BLaER1 treated with 17β-estradiol and CSF1 and Interleukin-3, amounts not matched to agents 10 nM and 100 nM (cell line): ENCODE measurements around the gene APOBEC4.
A peak's percentile ranks its signal among the peaks of the same experiment; 100 is the strongest.

Experiments
- H3K27ac ChIP-seq, 11 experiments: shearing (Covaris generic); formaldehyde crosslinking; 2 replicates each; pipeline ENCODE4 v1.8.1; 2022
- H3K27me3 ChIP-seq, 11 experiments: shearing (Covaris generic); formaldehyde crosslinking; 2 replicates each; pipeline ENCODE4 v1.8.1; 2022
- H3K36me3 ChIP-seq, 11 experiments: shearing (Covaris generic); formaldehyde crosslinking; 2 replicates each; pipeline ENCODE4 v1.8.1; 2022
- H3K4me1 ChIP-seq, 10 experiments: shearing (Covaris generic); formaldehyde crosslinking; 2 replicates each; pipeline ENCODE4 v1.8.1; 2022
- H3K4me2 ChIP-seq, 11 experiments: shearing (Covaris generic); formaldehyde crosslinking; 2 replicates each; pipeline ENCODE4 v1.8.1; 2022
- H3K4me3 ChIP-seq, 10 experiments: shearing (Covaris generic); formaldehyde crosslinking; 2 replicates each; pipeline ENCODE4 v1.8.1; 2022
- H3K9ac ChIP-seq, 11 experiments: shearing (Covaris generic); formaldehyde crosslinking; 2 replicates each; pipeline ENCODE4 v1.8.1; 2022
- H3K9me3 ChIP-seq, 11 experiments: shearing (Covaris generic); formaldehyde crosslinking; replicated peaks in 1 of 11; 2 replicates each; pipeline ENCODE4 v1.8.1; 2022
- H4K20me1 ChIP-seq, 11 experiments: shearing (Covaris generic); formaldehyde crosslinking; 2 replicates each; pipeline ENCODE4 v1.8.1; 2022
- Cebpa-rat ChIP-seq, 11 experiments: shearing (Covaris generic); IDR thresholded peaks; 2 replicates each; pipeline ENCODE4 v1.8.1; 2022

APOBEC4 gene

GRCh38 chr1:183640193-183640592 is 12.9 kb downstream of the APOBEC4 start:
- no peak overlapping the region for H3K27ac ChIP-seq
- H3K27me3 ChIP-seq, result no peaks in the 10 kb centered on the region
- no peak overlapping the region for H3K4me3 ChIP-seq
- no peaks in the 10 kb centered on the region for H3K36me3 ChIP-seq
- peaks cover 9 to 13% (median 11%) of the 10 kb centered on the region in 10 experiments; a peak in 18 of 20 replicates for H3K4me1 ChIP-seq
- H4K20me1 ChIP-seq, result peaks cover 0 to under 1% (median 0%) of the 10 kb centered on the region in 11 experiments; a peak in 1 of 22 replicates
- H3K9ac ChIP-seq, result no peak overlapping the region
- H3K9me3 ChIP-seq, result no peaks in the 10 kb centered on the region
- no peak overlapping the region for H3K4me2 ChIP-seq
- no peak for TF ChIP-seq Cebpa-rat (IDR thresholded peaks at IDR 0.05)

- H4K20me1 ChIP-seq, result peaks cover 0 to 14% (median 6%) of the 10 kb centered on the region in 11 experiments; a peak in 11 of 22 replicates
- H3K4me1 ChIP-seq, result peaks cover 9 to 18% (median 13%) of the 10 kb centered on the region in 10 experiments; a peak in 19 of 20 replicates
- H3K4me3 ChIP-seq, result no peak overlapping the region
- no peaks in the 10 kb centered on the region for H3K36me3 ChIP-seq
- no peak overlapping the region for H3K4me2 ChIP-seq
- H3K9ac ChIP-seq, result no peak overlapping the region
- no peaks in the 10 kb centered on the region for H3K9me3 ChIP-seq
- TF ChIP-seq Cebpa-rat (IDR thresholded peaks at IDR 0.05), result no peak
- no peaks in the 10 kb centered on the region for H3K27me3 ChIP-seq
- no peak overlapping the region for H3K27ac ChIP-seq
Observed at GRCh38 chr1:183638649-183639387, 14.3 kb downstream of the APOBEC4 start.

GRCh38 chr1:183636783-183637182 is 16.3 kb downstream of the APOBEC4 start:
- Histone ChIP-seq H3K4me3 (peak overlapping the region in 7 of 10 experiments; percentile 92 to 99 (median 96); a peak in 13 of 20 replicates), H3K4me2 (peak overlapping the region; percentile 84 to 96 (median 91)), H3K27me3 (no peaks in the 10 kb centered on the region), H3K36me3 (peaks cover 4 to 17% (median 14%) of the 10 kb centered on the region in 11 experiments; a peak in 16 of 22 replicates), H4K20me1 (peaks cover 13 to 34% (median 26%) of the 10 kb centered on the region in 11 experiments; a peak in 20 of 22 replicates), H3K9me3 (no peaks in the 10 kb centered on the region), H3K27ac (no peak overlapping the region), H3K4me1 (peaks cover 13 to 38% (median 30%) of the 10 kb centered on the region in 10 experiments), H3K9ac (peak overlapping the region in 2 of 11 experiments; percentile 95 to 96; a peak in 2 of 22 replicates)
- TF ChIP-seq Cebpa-rat (IDR thresholded peaks at IDR 0.05), result no peak

GRCh38 chr1:183636334-183636682 is 16.8 kb downstream of the APOBEC4 start:
- peak overlapping the region in 10 of 11 experiments; percentile 45 to 97 (median 92); a peak in 20 of 22 replicates for H3K9ac ChIP-seq
- TF ChIP-seq Cebpa-rat (IDR thresholded peaks at IDR 0.05), result no peak
- no peaks in the 10 kb centered on the region for H3K27me3 ChIP-seq

GRCh38 chr1:183635606-183636333 is 17.3 kb downstream of the APOBEC4 start, which contains the start of gene ARPC5:
ARPC5 (minus strand) TSS chr1:183635783; CDS start chr1:183635659, 124 bp downstream.
- H3K27ac ChIP-seq, result peak within 1 kb of the TSS; percentile 83 to 98 (median 90)
- peaks cover 21 to 44% (median 35%) of the 10 kb centered on the region in 11 experiments; a peak in 21 of 22 replicates for H4K20me1 ChIP-seq
- no peak for TF ChIP-seq Cebpa-rat (IDR thresholded peaks at IDR 0.05)
- H3K36me3 ChIP-seq, result peaks cover 14 to 27% (median 24%) of the 10 kb centered on the region in 11 experiments
- H3K9ac ChIP-seq, result peak within 1 kb of the TSS; percentile 89 to 99 (median 95)
- H3K4me2 ChIP-seq, result peak within 1 kb of the TSS; percentile 86 to 99 (median 95)
- H3K4me1 ChIP-seq, result peaks cover 13 to 44% (median 36%) of the 10 kb centered on the region in 10 experiments
- H3K27me3 ChIP-seq, result no peaks in the 10 kb centered on the region
- no peaks in the 10 kb centered on the region for H3K9me3 ChIP-seq
- H3K4me3 ChIP-seq, result peak within 1 kb of the TSS; percentile 82 to 99 (median 95)

More at GRCh38 chr1:183636334-183636682, 16.8 kb downstream of the APOBEC4 start:
- Histone ChIP-seq H3K36me3 (peaks cover 9 to 22% (median 19%) of the 10 kb centered on the region in 11 experiments; a peak in 21 of 22 replicates), H4K20me1 (peaks cover 16 to 39% (median 30%) of the 10 kb centered on the region in 11 experiments; a peak in 21 of 22 replicates), H3K4me3 (peak overlapping the region; percentile 82 to 99 (median 95)), H3K27ac (peak overlapping the region in 4 of 11 experiments; percentile 5 to 96 (median 92); a peak in 4 of 22 replicates), H3K4me2 (peak overlapping the region; percentile 84 to 96 (median 91)), H3K9me3 (no peaks in the 10 kb centered on the region), H3K4me1 (peaks cover 13 to 41% (median 34%) of the 10 kb centered on the region in 10 experiments)

GRCh38 chr1:183635099-183635605 is 18.0 kb downstream of the APOBEC4 start:
- Histone ChIP-seq H3K4me1 (peaks cover 13 to 44% (median 39%) of the 10 kb centered on the region in 10 experiments), H3K27me3 (no peaks in the 10 kb centered on the region), H3K9me3 (no peaks in the 10 kb centered on the region), H3K27ac (peak overlapping the region; percentile 83 to 98 (median 90)), H3K36me3 (peaks cover 20 to 33% (median 31%) of the 10 kb centered on the region in 11 experiments), H3K4me2 (peak overlapping the region; percentile 75 to 99 (median 86); a peak in 20 of 22 replicates), H3K4me3 (peak overlapping the region; percentile 82 to 99 (median 95)), H3K9ac (peak overlapping the region; percentile 89 to 99 (median 95)), H4K20me1 (peaks cover 23 to 46% (median 40%) of the 10 kb centered on the region in 11 experiments; a peak in 21 of 22 replicates)
- TF ChIP-seq Cebpa-rat (IDR thresholded peaks at IDR 0.05), result no peak

- H3K4me1 ChIP-seq, result peaks cover 13 to 45% (median 39%) of the 10 kb centered on the region in 10 experiments
- peak overlapping the region; percentile 89 to 99 (median 95) for H3K9ac ChIP-seq
- H3K4me2 ChIP-seq, result peak overlapping the region; percentile 75 to 99 (median 86); a peak in 20 of 22 replicates
- H3K36me3 ChIP-seq, result peaks cover 27 to 39% (median 37%) of the 10 kb centered on the region in 11 experiments
- H3K9me3 ChIP-seq, result no peaks in the 10 kb centered on the region
- H3K27ac ChIP-seq, result peak overlapping the region; percentile 83 to 98 (median 90)
- H4K20me1 ChIP-seq, result peaks cover 23 to 50% (median 40%) of the 10 kb centered on the region in 11 experiments; a peak in 21 of 22 replicates
- TF ChIP-seq Cebpa-rat (IDR thresholded peaks at IDR 0.05), result no peak
- H3K27me3 ChIP-seq, result no peaks in the 10 kb centered on the region
- H3K4me3 ChIP-seq, result peak overlapping the region; percentile 82 to 99 (median 95)
Observed at GRCh38 chr1:183634429-183635065, 18.6 kb downstream of the APOBEC4 start.
